ENCODE data around the gene CPEB3.

Gene CPEB3

DNA sequence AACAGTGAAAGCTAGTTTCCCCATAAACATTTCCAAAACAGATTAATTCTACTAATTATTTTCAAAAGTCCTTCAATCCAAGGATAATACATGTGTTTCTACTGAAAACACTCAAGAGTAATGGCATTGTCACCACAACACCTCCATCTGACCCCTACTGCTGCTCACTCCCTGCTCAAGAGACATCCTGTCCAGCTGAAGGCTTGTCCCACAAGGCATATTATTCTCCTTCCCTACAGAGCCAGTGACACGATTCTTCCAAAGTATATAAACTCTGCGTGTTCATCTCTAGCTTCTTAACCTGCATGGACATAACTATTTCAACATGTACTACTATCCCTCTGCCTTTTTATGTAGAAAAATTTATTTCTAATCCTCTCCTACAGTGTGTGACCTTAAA lies 182.1 kb downstream of the CPEB3 start:
- no peak for DNase-seq (ENCODE audit: low read depth in 4 of 4, low spot score in 1 of 4)

GRCh38 chr10:92108120-92108519 lies 182.8 kb downstream of the CPEB3 start:
- no peak for DNase-seq (ENCODE audit: low read depth in 4 of 4, low spot score in 1 of 4)

DNA sequence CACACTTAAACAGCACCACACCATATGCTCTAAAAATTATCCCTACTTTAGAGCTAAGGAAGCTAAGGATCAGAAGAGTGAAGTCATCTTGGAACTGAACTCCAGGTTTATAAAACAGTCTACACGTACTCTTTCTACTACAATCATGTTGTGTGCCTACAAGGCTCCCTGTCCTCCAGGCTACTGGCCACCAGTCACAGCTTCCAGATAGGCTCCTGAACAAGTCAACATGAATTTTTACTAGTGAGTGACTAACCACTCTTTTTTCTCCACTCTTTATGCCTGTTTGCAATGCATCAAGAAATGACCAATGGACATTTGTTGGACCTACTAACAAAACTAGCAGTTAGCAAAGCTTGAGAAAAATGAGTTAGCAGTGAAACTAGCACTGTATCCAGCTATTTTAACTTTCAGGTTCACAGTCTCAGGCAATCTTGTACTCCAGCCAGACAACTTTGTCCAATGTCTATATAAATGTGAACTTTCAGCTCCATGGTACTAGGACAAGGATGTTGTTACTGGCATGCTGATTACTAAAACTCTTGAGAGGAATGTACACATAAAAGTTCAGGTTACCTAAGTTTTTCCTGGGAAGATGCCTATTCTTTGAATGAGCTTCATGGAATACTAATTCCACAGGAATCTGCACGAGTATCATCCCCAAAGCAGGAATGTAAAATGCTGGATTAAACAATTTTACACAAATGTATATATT lies 187.3 kb downstream of the CPEB3 start:
- no peak for DNase-seq (ENCODE audit: low read depth in 4 of 4, low spot score in 1 of 4)

GRCh38 chr10:92102601-92103213 lies 188.2 kb downstream of the CPEB3 start:
- DNase-seq (ENCODE audit: low read depth in 4 of 4, low spot score in 1 of 4) = no peak

DNA sequence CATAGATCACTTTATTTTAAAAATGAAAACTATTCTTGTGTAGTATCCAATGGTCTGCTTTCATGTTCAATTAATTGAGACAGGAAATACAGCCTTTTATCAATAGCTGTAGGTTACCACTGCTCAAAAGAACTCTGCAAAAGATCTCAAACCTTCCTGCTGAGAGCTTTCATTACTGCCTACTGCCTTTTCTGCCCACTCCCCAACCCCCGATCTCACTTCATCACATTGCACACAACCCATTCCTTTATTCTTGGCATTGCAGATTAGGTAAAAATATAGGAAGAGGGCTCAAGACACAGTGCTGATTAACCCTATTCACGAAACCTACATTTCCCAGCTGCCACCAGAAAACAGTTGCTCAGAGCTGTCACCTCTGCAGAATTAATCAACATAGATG lies 195.9 kb downstream of the CPEB3 start:
- no peak for DNase-seq (ENCODE audit: low read depth in 4 of 4, low spot score in 1 of 4)

GRCh38 chr10:92091965-92092364 lies 198.9 kb downstream of the CPEB3 start:
- no peak for DNase-seq (ENCODE audit: low read depth in 4 of 4, low spot score in 1 of 4)

- peak in 3 of 4 experiments; percentile 2 to 15 (median 7) for DNase-seq (ENCODE audit: low read depth in 4 of 4, low spot score in 1 of 4)
Observed at GRCh38 chr10:92087750-92088395, 203.0 kb downstream of the CPEB3 start.

GRCh38 chr10:92082583-92083280 lies 208.1 kb downstream of the CPEB3 start:
- DNase-seq (ENCODE audit: low read depth in 4 of 4, low spot score in 1 of 4) = no peak

GRCh38 chr10:92081641-92082040 lies 209.2 kb downstream of the CPEB3 start:
- no peak for DNase-seq (ENCODE audit: low read depth in 4 of 4, low spot score in 1 of 4)

- no peak for DNase-seq (ENCODE audit: low read depth in 4 of 4, low spot score in 1 of 4)
Observed at GRCh38 chr10:92080244-92080643, 210.6 kb downstream of the CPEB3 start.

- DNase-seq (ENCODE audit: low read depth in 4 of 4, low spot score in 1 of 4) = no peak
Observed at GRCh38 chr10:92079003-92079402, 211.9 kb downstream of the CPEB3 start.

GRCh38 chr10:92076722-92077121 lies 214.2 kb downstream of the CPEB3 start:
- DNase-seq (ENCODE audit: low read depth in 4 of 4, low spot score in 1 of 4) = no peak

GRCh38 chr10:92075829-92076228 lies 215.0 kb downstream of the CPEB3 start:
- no peak for DNase-seq (ENCODE audit: low read depth in 4 of 4, low spot score in 1 of 4)

DNA sequence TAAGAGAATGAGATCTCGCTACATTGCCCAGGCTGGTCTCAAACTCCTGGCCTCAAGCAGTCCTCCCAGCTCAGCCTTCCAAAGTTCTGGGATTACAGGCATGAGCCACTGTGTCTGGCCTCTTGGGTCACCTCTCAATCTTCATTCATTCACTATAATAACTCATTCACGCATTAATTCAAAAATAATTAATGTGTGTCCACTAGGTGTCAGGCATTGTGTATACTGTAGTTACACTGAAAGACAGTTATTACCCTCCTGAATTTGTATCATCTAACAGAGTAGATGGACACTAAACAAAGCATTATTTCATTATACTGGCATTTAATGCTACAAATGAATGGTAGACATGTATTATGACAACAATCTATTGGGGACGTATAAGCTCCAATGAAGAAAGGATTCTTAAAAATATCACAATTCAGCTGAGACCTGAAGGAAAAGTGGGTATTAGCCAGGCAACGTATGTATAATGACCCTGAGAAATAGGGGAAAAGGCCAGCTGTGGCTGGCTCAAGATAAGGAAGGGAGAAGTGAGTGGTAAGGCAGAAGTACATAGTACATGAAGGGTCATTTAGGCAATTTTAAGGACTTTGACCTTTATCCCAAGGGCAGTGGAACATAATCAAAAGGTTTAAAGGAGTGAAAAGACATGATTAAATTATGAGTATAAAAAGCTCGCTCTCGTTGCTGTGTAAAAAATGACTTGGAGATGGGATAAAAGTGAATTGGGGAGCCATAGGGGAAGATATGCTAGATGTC lies 216.6 kb downstream of the CPEB3 start:
- no peak for DNase-seq (ENCODE audit: low read depth in 4 of 4, low spot score in 1 of 4)

DNA sequence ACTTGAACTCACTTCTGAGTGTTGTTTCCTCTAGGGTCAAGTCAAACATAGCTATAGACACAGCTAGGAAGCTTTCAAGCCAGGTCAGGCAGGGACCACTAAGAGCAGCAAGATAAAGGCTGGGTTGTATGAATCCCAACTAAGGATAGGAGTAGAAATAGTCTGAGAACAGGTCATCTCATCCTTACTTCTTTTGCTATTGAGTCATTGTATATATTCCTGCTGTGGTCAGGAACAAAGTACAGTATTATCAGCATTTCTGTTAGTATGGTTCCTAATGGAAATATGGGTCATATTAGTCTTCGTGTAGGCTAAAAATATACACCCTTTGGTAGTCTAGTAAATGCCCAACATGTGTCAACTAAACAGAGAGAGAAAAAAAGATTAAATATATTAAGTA lies 222.0 kb downstream of the CPEB3 start:
- no peak for DNase-seq (ENCODE audit: low read depth in 4 of 4, low spot score in 1 of 4)

GRCh38 chr10:92066386-92066785 lies 224.5 kb downstream of the CPEB3 start:
- no peak for DNase-seq (ENCODE audit: low read depth in 4 of 4, low spot score in 1 of 4)

DNA sequence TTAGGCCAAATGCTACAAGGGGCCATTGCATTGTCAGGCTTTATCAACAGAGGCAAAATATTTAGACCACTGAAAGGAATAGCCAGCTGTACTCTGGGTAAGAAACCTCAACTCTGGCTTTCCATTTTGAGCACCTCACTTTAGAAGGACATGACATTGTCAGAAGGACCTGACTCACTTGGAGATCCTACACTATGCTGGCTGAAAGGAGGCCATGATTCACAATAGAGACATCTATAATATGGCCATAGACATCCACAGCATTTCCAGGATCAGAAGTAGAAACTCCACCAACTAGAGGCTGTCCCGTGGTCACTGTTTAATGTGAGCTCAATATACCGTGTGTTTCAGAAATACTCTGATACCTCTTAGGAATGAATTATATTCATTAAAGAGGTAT lies 226.4 kb downstream of the CPEB3 start:
- DNase-seq (ENCODE audit: low read depth in 4 of 4, low spot score in 1 of 4) = no peak

GRCh38 chr10:92062273-92062672 lies 228.6 kb downstream of the CPEB3 start:
- DNase-seq (ENCODE audit: low read depth in 4 of 4, low spot score in 1 of 4) = no peak

DNA sequence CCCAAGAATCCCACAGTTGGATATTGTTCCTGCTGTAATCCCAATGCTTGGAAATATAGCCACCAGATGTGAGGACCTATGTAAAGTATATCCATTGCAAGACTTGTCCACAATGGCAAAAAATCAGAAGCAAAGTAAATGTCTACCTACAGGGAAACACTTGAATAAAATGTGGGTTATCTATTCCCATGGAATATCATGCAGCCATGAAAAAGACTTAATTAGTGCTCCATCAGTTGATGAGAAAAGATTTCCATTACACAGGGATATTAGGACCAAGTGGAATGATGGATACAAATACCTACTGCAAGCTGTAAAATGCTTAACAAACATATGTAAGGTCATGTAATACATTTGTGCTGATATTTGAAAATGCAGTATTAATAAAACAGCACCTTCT lies 236.1 kb downstream of the CPEB3 start:
- no peak for DNase-seq (ENCODE audit: low read depth in 4 of 4, low spot score in 1 of 4)

GRCh38 chr10:92052741-92053140 lies 238.1 kb downstream of the CPEB3 start:
- no peak for DNase-seq (ENCODE audit: low read depth in 4 of 4, low spot score in 1 of 4)

DNA sequence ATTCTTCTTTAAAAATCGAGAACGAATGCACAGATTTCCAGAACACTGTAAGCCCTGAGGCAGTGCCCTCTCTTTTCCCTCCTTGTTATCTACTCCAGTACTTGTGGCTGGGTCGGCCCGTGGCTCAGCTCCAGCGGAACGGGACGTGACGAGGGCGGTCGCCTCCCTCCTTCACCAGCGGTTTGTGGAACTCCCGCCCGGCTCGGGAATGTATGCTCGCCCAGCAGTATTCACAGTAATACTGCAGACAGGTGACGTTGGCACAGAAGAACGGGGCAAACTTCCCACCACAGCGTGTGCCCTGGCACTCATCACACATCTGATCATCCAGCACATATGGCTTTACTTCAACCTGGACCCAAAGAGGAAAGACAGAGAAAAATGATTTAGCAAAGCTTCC lies 238.8 kb downstream of the CPEB3 start:
- no peak for DNase-seq (ENCODE audit: low read depth in 4 of 4, low spot score in 1 of 4)
